ENCODE results near the gene HNRNPD. TPM values are rescaled to one million over a fixed set of nuclear protein-coding genes. Genes with fewer than 3 reads are reported as not detected.

The HNRNPD gene
- total RNA-seq, 1 donor from 2014 or later = 481 TPM

Other genes with a start within 250 kb of the HNRNPD start
- gene HNRNPDL, start 56.5 kb upstream of the HNRNPD start, total RNA-seq = 488 and 490 TPM in 2 replicates
- 68.0 and 73.0 TPM in 2 replicates for gene ENOPH1, start 56.6 kb upstream of the HNRNPD start, total RNA-seq
- gene TMEM150C, start 188.0 kb upstream of the HNRNPD start, total RNA-seq = not detected in 2 replicates

All from activated CD4-positive, alpha-beta T cell treated with anti-CD3 and anti-CD28 coated beads, Interleukin-2, amount 10 ng/mL, durations not matched to agents 24 days and 14 days (primary cell).